ENCODE measurements around the gene HPX.

HPX gene

GRCh38 chr11:6389905-6390717 lies 50.7 kb downstream of the HPX start, which contains the start of gene SMPD1:
SMPD1 (plus strand) TSS chr11:6390474; CDS start chr11:6390599, 125 bp downstream.
- DNase-seq (ENCODE audit: low spot score): peak; percentile 90

- DNase-seq (ENCODE audit: low spot score): no peak
Observed at GRCh38 chr11:6388748-6389147, 52.0 kb downstream of the HPX start.

- no peak for DNase-seq (ENCODE audit: low spot score)
Observed at GRCh38 chr11:6387811-6388599, 52.8 kb downstream of the HPX start.

GRCh38 chr11:6385046-6385777 lies 55.6 kb downstream of the HPX start:
- DNase-seq (ENCODE audit: low spot score): no peak
